ENCODE data around the gene TMEM74B. TPM values are rescaled to one million over a fixed set of nuclear protein-coding genes. Genes with fewer than 3 reads are reported as not detected.
A peak's percentile ranks its signal among the peaks of the same experiment; 100 is the strongest.

The TMEM74B gene
- total and polyA plus RNA-seq, 9 of the 15 experiments (the other 6 are each of a cell fraction or from before 2014, with no cell fraction given), result 0.24 to 19.0 (median 7.5) TPM

DNA sequence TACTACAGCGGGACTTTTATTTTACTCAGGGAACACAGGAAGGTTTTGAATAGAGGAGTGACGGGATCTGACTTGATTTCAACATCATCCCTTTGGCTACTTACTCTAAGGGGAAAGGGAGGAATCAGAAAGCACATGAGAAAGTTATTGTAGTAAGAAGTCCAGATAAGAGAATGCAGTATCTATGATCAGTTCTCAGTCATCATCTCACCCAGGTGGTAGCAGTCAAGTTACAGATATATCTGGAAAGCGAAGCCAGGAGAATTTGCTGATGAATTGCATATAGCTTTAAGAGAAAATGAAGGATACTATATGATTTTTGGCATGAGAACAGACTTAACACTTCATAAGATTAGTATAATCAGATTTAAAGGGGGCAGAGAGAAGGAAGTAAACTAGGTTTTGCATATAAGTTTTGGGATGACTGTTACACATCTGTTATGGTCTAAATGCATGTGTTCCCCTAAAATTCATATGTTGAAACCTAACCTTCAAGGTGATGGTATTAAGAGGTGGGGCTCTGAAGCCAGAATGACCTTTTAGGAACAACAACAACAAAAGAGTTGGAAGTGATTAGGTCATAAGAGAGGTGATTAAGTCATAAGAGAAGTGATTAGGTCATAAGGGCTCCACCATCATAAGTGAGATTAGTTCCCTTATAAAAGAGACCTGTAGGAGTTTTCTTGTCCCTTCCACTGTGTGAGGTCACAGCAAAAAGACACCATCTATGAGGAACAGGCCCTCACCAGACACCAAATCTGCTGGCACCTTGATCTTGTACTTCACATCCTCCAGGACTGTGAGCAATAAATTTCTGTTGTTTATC lies 47.7 kb upstream of the TMEM74B start (continued):
- TF ChIP-seq ATF1 (CRISPR knock-in tag; IDR thresholded peaks at IDR 0.05) (no peak), ATF1 (tag; IDR thresholded peaks at IDR 0.05) (0 out of 2 replicates have a peak, but pooled peaks have one; percentile 39), PPARD (CRISPR knock-in tag; IDR thresholded peaks at IDR 0.05) (no peak), NR1H2 (CRISPR knock-in tag; IDR thresholded peaks at IDR 0.05) (no peak), CBX3 (IDR thresholded peaks at IDR 0.05; ENCODE audit: borderline replicate concordance in 1 of 2, low read length in 2 of 2) (no peak), CREB1 (IDR thresholded peaks at IDR 0.05) (no peak), CREB1 (CRISPR knock-in tag; IDR thresholded peaks at IDR 0.05) (peak; percentile 69; the same call in 1 of the 2 replicates)
- TF ChIP-seq, protein P1, sequence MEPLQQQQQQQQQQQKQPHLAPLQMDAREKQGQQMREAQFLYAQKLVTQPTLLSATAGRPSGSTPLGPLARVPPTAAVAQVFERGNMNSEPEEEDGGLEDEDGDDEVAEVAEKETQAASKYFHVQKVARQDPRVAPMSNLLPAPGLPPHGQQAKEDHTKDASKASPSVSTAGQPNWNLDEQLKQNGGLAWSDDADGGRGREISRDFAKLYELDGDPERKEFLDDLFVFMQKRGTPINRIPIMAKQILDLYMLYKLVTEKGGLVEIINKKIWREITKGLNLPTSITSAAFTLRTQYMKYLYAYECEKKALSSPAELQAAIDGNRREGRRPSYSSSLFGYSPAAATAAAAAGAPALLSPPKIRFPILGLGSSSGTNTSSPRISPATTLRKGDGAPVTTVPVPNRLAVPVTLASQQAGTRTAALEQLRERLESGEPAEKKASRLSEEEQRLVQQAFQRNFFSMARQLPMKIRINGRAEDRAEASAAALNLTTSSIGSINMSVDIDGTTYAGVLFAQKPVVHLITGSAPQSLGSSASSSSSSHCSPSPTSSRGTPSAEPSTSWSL (CRISPR knock-in tag; IDR thresholded peaks at IDR 0.05; ENCODE audit: borderline replicate concordance), result no peak
- TF ChIP-seq, protein P2, sequence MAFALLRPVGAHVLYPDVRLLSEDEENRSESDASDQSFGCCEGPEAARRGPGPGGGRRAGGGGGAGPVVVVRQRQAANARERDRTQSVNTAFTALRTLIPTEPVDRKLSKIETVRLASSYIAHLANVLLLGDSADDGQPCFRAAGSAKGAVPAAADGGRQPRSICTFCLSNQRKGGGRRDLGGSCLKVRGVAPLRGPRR (CRISPR knock-in tag; IDR thresholded peaks at IDR 0.05), result no peak

DNA sequence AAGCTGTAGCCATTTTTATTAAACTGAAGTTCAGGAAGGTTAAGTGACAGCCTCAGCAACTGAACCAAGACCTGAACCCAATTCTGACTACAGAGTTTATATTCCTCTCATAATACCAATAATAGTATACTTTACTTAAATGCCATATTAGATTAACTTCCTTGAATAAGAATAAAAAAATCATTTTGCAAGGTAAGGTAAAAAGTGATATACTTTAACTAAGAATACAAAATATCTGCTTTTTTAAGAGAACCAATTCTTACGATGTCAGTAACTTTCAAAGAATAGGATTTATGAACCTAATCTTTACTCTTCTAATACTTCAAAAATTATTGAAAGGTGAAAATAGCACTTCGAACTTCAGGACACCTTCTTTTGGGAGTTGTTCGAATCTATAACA lies 44.8 kb upstream of the TMEM74B start:
- WGBS (ENCODE audit: insufficient coverage, low coverage, missing lambda C conversion rate), result 74% methylated on average over 3 of the region's 3 CpGs
- FAIRE-seq, result no peak
- H3K9ac ChIP-seq (ENCODE audit: insufficient read depth in 1 of 2, low read depth in 2 of 2, low read length in 2 of 2), result no peak overlapping the region
- H3K4me1 ChIP-seq (replicated peaks in 1 of 2; ENCODE audit: control insufficient read depth in 2 of 2, insufficient read depth in 2 of 2, low read length in 2 of 2), result peaks cover 10 to 19% of the 10 kb centered on the region in 2 experiments; a peak in 4 of 5 replicates
- no peak for DNase-seq (ENCODE audit: extremely low read depth in 1 of 4, low spot score in 3 of 4)
- no peaks in the 10 kb centered on the region for H4K20me1 ChIP-seq (replicated peaks; ENCODE audit: control insufficient read depth, insufficient read depth, low read length)
- no TSS peak for BruUV-seq (replicated peaks)
- H3K4me2 ChIP-seq (ENCODE audit: insufficient read depth, low read length), result no peak overlapping the region
- no peaks in the 10 kb centered on the region for H3K27me3 ChIP-seq (ENCODE audit: control insufficient read depth in 2 of 2, insufficient read depth in 2 of 2, low read length in 2 of 2)
- POLR2A ChIA-PET, result no interaction called here
- no peak overlapping the region for H3K4me3 ChIP-seq
- no peak for ATAC-seq
- no peaks in the 10 kb centered on the region for H3K9me3 ChIP-seq (replicated peaks; ENCODE audit: control insufficient read depth, insufficient read depth, low read depth, low read length)
- no peaks in the 10 kb centered on the region for H3K36me3 ChIP-seq (ENCODE audit: control insufficient read depth, insufficient read depth, low read length)
- H2AFZ ChIP-seq (ENCODE audit: low read depth, low read length), result no peak overlapping the region
- in situ Hi-C loops (cut with MboI), result no loop called here
- H3K9me1 ChIP-seq (ENCODE audit: control insufficient read depth, insufficient read depth, low read length), result no peaks in the 10 kb centered on the region
- intact Hi-C loops (cut with micrococcal nuclease), result no loop called here
- CTCF ChIA-PET (ENCODE audit: low intra/inter-chr PET ratio), result no interaction called here
- no peak for TF ChIP-seq NFE2 (IDR thresholded peaks at IDR 0.05; ENCODE audit: low read depth)
- TF ChIP-seq ZNF316 (IDR thresholded peaks at IDR 0.05), result peak; percentile 51; the same call in 1 of the 2 replicates
- peaks cover 3% of the 10 kb centered on the region; the same call in 1 of the 3 replicates for H3K79me2 ChIP-seq (ENCODE audit: control insufficient read depth, insufficient read depth, low read length)
- no peak overlapping the region for H3K27ac ChIP-seq (ENCODE audit: extremely low read depth, low read depth, low read length)

Data from K562 (cell line).